Measurements from ENCODE around the gene ARHGEF5. TPM values are rescaled to one million over a fixed set of nuclear protein-coding genes. Genes with fewer than 3 reads are reported as not detected.

ARHGEF5 gene
- polyA plus RNA-seq, 1 of the 3 experiments (the other 2 are of a cell fraction) = 0.07 TPM

GRCh38 chr7:144398911-144399310 is 43.7 kb downstream of the ARHGEF5 start:
- Histone ChIP-seq H3K36me3 (replicated peaks in 1 of 2; ENCODE audit: control insufficient read depth in 1 of 2, insufficient read depth in 2 of 2, low read length in 1 of 2) (no peaks in the 10 kb centered on the region), H3K27ac (ENCODE audit: low read depth in 2 of 2, low read length in 1 of 2) (no peak overlapping the region)
- WGBS (ENCODE audit: low lambda C conversion rate) = 20% methylated on average over 6 of the region's 6 CpGs

GRCh38 chr7:144399946-144400345 is 44.7 kb downstream of the ARHGEF5 start:
- no peak for DNase-seq
- 25% methylated on average over 11 of the region's 11 CpGs for WGBS (ENCODE audit: low lambda C conversion rate)
- TF ChIP-seq RCOR1 (IDR thresholded peaks at IDR 0.05; ENCODE audit: low read length) = no peak
- TF ChIP-seq USF1 (IDR thresholded peaks at IDR 0.05; ENCODE audit: borderline replicate concordance, low read depth) = no peak
- no peak for TF ChIP-seq SIN3A (IDR thresholded peaks at IDR 0.05; ENCODE audit: borderline replicate concordance, low read depth, low read length)
- TF ChIP-seq ELF1 (IDR thresholded peaks at IDR 0.05) = no peak
- TF ChIP-seq RFX5 (IDR thresholded peaks at IDR 0.05; ENCODE audit: low read length) = no peak
- TF ChIP-seq FOSL2 (IDR thresholded peaks at IDR 0.05; ENCODE audit: borderline replicate concordance, low read depth) = no peak
- Histone ChIP-seq H3K4me1 (ENCODE audit: control insufficient read depth in 1 of 2, insufficient read depth in 2 of 2, low read depth in 1 of 2, low read length in 1 of 2) (no peaks in the 10 kb centered on the region), H3K27ac (ENCODE audit: low read depth in 2 of 2, low read length in 1 of 2) (no peak overlapping the region), H4K20me1 (ENCODE audit: insufficient read depth) (no peaks in the 10 kb centered on the region), H3K4me3 (ENCODE audit: low read depth in 2 of 2, low read length in 1 of 2) (no peak overlapping the region), H3K9me3 (no peaks in the 10 kb centered on the region), H3K4me2 (no peak overlapping the region), H3K9me2 (no peaks in the 10 kb centered on the region), H2AFZ (ENCODE audit: low read depth) (no peak overlapping the region), H3K27me3 (ENCODE audit: insufficient read depth) (peaks cover 83% of the 10 kb centered on the region; the same call in 1 of the 2 replicates), H3F3A (replicated peaks; ENCODE audit: insufficient read depth) (no peaks in the 10 kb centered on the region), H3K79me2 (ENCODE audit: insufficient read depth) (no peaks in the 10 kb centered on the region), H3K36me3 (replicated peaks in 1 of 2; ENCODE audit: control insufficient read depth in 1 of 2, insufficient read depth in 2 of 2, low read length in 1 of 2) (no peaks in the 10 kb centered on the region), H3K9ac (no peak overlapping the region)
- ChIA-PET POLR2A (no interaction called here), CTCF (interaction anchor here (1.2 kb wide), 1 partner anchor 8 kb away, joined by 5 read pairs; no protein-coding TSS in a partner anchor)

More at GRCh38 chr7:144398911-144399310, 43.7 kb downstream of the ARHGEF5 start:
- ChIA-PET CTCF (no interaction called here), POLR2A (no interaction called here)
- Histone ChIP-seq H3K9ac (no peak overlapping the region), H4K20me1 (ENCODE audit: insufficient read depth) (no peaks in the 10 kb centered on the region), H3F3A (replicated peaks; ENCODE audit: insufficient read depth) (no peaks in the 10 kb centered on the region), H2AFZ (ENCODE audit: low read depth) (no peak overlapping the region), H3K27me3 (ENCODE audit: insufficient read depth) (peaks cover 82% of the 10 kb centered on the region; the same call in 1 of the 2 replicates), H3K4me1 (ENCODE audit: control insufficient read depth in 1 of 2, insufficient read depth in 2 of 2, low read depth in 1 of 2, low read length in 1 of 2) (no peaks in the 10 kb centered on the region), H3K79me2 (ENCODE audit: insufficient read depth) (no peaks in the 10 kb centered on the region), H3K4me3 (ENCODE audit: low read depth in 2 of 2, low read length in 1 of 2) (no peak overlapping the region), H3K9me3 (no peaks in the 10 kb centered on the region), H3K4me2 (no peak overlapping the region), H3K9me2 (no peaks in the 10 kb centered on the region)
- DNase-seq = no peak
- TF ChIP-seq JUND (IDR thresholded peaks at IDR 0.05) (no peak), MXI1 (IDR thresholded peaks at IDR 0.05; ENCODE audit: low read depth, low read length) (no peak), MEF2A (IDR thresholded peaks at IDR 0.05; ENCODE audit: borderline replicate concordance, low read depth) (no peak), EP300 (IDR thresholded peaks at IDR 0.05; ENCODE audit: borderline replicate concordance in 1 of 2, low read depth in 1 of 2, low read length in 1 of 2) (no peak), PBX3 (IDR thresholded peaks at IDR 0.05) (no peak), IRF3 (IDR thresholded peaks at IDR 0.05; ENCODE audit: low read depth, low read length) (no peak), ELF1 (IDR thresholded peaks at IDR 0.05) (no peak), TCF12 (IDR thresholded peaks at IDR 0.05) (no peak), RAD21 (IDR thresholded peaks at IDR 0.05; ENCODE audit: low read length) (no peak), RCOR1 (IDR thresholded peaks at IDR 0.05; ENCODE audit: low read length) (no peak)
- TF ChIP-seq, protein P1, sequence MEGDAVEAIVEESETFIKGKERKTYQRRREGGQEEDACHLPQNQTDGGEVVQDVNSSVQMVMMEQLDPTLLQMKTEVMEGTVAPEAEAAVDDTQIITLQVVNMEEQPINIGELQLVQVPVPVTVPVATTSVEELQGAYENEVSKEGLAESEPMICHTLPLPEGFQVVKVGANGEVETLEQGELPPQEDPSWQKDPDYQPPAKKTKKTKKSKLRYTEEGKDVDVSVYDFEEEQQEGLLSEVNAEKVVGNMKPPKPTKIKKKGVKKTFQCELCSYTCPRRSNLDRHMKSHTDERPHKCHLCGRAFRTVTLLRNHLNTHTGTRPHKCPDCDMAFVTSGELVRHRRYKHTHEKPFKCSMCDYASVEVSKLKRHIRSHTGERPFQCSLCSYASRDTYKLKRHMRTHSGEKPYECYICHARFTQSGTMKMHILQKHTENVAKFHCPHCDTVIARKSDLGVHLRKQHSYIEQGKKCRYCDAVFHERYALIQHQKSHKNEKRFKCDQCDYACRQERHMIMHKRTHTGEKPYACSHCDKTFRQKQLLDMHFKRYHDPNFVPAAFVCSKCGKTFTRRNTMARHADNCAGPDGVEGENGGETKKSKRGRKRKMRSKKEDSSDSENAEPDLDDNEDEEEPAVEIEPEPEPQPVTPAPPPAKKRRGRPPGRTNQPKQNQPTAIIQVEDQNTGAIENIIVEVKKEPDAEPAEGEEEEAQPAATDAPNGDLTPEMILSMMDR (IDR thresholded peaks at IDR 0.05) = no peak
